ENCODE results near the gene SRPK2.

SRPK2 gene

GRCh38 chr7:105227391-105227790 lies 161.3 kb downstream of the SRPK2 start:
- no peak for DNase-seq (ENCODE audit: low read depth)
- no peak for TF ChIP-seq CTCF (conservative IDR thresholded peaks at IDR 0.05; ENCODE audit: low read length)
- no peak overlapping the region for H3K4me3 ChIP-seq (ENCODE audit: low read length)

- no peak for TF ChIP-seq CTCF (conservative IDR thresholded peaks at IDR 0.05; ENCODE audit: low read length)
- H3K4me3 ChIP-seq (ENCODE audit: low read length): no peak overlapping the region
- peak; percentile 88 for DNase-seq (ENCODE audit: low read depth)
Measured at GRCh38 chr7:105224884-105225651, 163.7 kb downstream of the SRPK2 start.

GRCh38 chr7:105222953-105223352 lies 165.8 kb downstream of the SRPK2 start:
- no peak for TF ChIP-seq CTCF (conservative IDR thresholded peaks at IDR 0.05; ENCODE audit: low read length)
- DNase-seq (ENCODE audit: low read depth): no peak
- no peak overlapping the region for H3K4me3 ChIP-seq (ENCODE audit: low read length)

GRCh38 chr7:105219771-105220160 lies 169.0 kb downstream of the SRPK2 start:
- peak; percentile 50 for DNase-seq (ENCODE audit: low read depth)
- no peak overlapping the region for H3K4me3 ChIP-seq (ENCODE audit: low read length)
- no peak for TF ChIP-seq CTCF (conservative IDR thresholded peaks at IDR 0.05; ENCODE audit: low read length)

- DNase-seq (ENCODE audit: low read depth): no peak
- no peak for TF ChIP-seq CTCF (conservative IDR thresholded peaks at IDR 0.05; ENCODE audit: low read length)
- no peak overlapping the region for H3K4me3 ChIP-seq (ENCODE audit: low read length)
Measured at GRCh38 chr7:105218939-105219770, 169.6 kb downstream of the SRPK2 start.

- TF ChIP-seq CTCF (conservative IDR thresholded peaks at IDR 0.05; ENCODE audit: low read length): no peak
- no peak overlapping the region for H3K4me3 ChIP-seq (ENCODE audit: low read length)
- no peak for DNase-seq (ENCODE audit: low read depth)
Measured at GRCh38 chr7:105218215-105218614, 170.5 kb downstream of the SRPK2 start.

- TF ChIP-seq CTCF (conservative IDR thresholded peaks at IDR 0.05; ENCODE audit: low read length): no peak
- H3K4me3 ChIP-seq (ENCODE audit: low read length): no peak overlapping the region
- DNase-seq (ENCODE audit: low read depth): no peak
Measured at GRCh38 chr7:105216786-105217185, 171.9 kb downstream of the SRPK2 start.
